NOMO-1 (cell line): ENCODE measurements around the gene TACC2.

Experiments used
- DNase-seq, 2 experiments: peaks; one replicate each; lab custom pipeline; 2025; ENCODE audit not compliant: unreplicated experiment in 2 of 2; lab: John Stamatoyannopoulos, UW

Gene TACC2

GRCh38 chr10:122116331-122116730 lies 127.4 kb downstream of the TACC2 start:
- DNase-seq = peak; percentile 10 to 29

- no peak for DNase-seq
Measured at GRCh38 chr10:122117475-122117874, 128.5 kb downstream of the TACC2 start.

GRCh38 chr10:122120008-122120744 lies 131.2 kb downstream of the TACC2 start:
- no peak for DNase-seq

GRCh38 chr10:122121059-122121458 lies 132.1 kb downstream of the TACC2 start:
- no peak for DNase-seq

GRCh38 chr10:122122493-122122892 lies 133.5 kb downstream of the TACC2 start:
- DNase-seq = no peak

GRCh38 chr10:122123186-122123585 lies 134.2 kb downstream of the TACC2 start:
- DNase-seq = no peak

- no peak for DNase-seq
Measured at GRCh38 chr10:122124342-122124741, 135.4 kb downstream of the TACC2 start.

GRCh38 chr10:122124808-122125207 lies 135.8 kb downstream of the TACC2 start:
- no peak for DNase-seq

GRCh38 chr10:122126763-122127659 lies 138.0 kb downstream of the TACC2 start:
- DNase-seq = peak; percentile 43 to 47

GRCh38 chr10:122127943-122128342 lies 139.0 kb downstream of the TACC2 start:
- DNase-seq = no peak

GRCh38 chr10:122128357-122128756 lies 139.4 kb downstream of the TACC2 start:
- no peak for DNase-seq

GRCh38 chr10:122130474-122131110 lies 141.6 kb downstream of the TACC2 start:
- DNase-seq = no peak

GRCh38 chr10:122132331-122132755 lies 143.4 kb downstream of the TACC2 start:
- no peak for DNase-seq

GRCh38 chr10:122132882-122133565 lies 144.1 kb downstream of the TACC2 start:
- no peak for DNase-seq

GRCh38 chr10:122135251-122136025 lies 146.5 kb downstream of the TACC2 start:
- DNase-seq = no peak

- DNase-seq = no peak
Measured at GRCh38 chr10:122138831-122139625, 150.1 kb downstream of the TACC2 start.

GRCh38 chr10:122139627-122140170 lies 150.7 kb downstream of the TACC2 start:
- DNase-seq = no peak

GRCh38 chr10:122140461-122140902 lies 151.5 kb downstream of the TACC2 start:
- DNase-seq = no peak
